HG03066 (cell line): ENCODE results near the gene SLC41A3.
"Not testable (repeated sequence)": the region's sequence is repeated elsewhere in the genome, so short reads cannot be mapped to it uniquely, and the experiment has no call there.

Experiments used
- ATAC-seq: cut with Tn5 transposase; IDR thresholded peaks from one replicate; pipeline ENCODE4 v1.9.1; 2021; ENCODE audit warnings: low read depth; ENCODE audit not compliant: unreplicated experiment

The SLC41A3 gene

DNA sequence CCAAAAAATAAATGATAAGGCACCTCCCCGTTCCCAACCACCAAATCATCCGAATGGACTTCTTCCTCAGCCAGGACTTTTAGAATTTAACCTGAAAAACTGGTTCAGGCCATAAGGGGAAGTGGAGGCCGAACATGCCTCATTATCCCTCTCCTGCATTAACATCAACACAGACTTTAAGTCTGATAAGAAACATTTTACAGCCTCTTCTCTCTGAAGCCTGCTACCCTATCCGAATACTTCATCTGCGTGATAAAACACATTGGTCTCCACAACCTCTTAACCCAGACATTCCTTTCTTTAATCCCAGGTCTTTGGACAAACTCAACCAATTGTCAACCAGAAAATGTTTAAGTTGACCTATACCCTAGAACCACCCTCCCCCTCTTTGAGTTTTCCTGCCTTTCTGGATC, 850 bp upstream of the SLC41A3 start:
- ATAC-seq: no peak

DNA sequence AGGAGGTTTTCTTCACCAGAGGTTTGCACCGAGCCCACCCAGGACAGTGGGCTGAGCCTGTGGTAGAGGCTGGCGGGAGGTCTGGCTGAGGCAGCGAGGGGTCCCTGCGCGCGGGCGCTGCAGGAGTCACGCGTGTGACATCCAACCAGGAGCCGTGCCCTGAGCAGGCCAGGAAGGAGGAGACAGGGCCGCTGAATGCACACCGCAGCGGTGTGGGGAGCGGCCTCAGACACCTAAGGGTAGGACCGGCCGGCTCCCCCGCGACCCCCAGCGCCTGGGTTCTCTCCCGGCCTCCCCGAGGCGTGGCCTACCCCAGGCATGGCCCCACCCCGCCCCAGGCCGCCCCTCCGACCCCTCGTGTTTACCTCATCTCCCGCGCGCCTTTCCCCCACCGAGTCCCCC, 412 bp downstream of the SLC41A3 start:
- peak; percentile 39 for ATAC-seq

DNA sequence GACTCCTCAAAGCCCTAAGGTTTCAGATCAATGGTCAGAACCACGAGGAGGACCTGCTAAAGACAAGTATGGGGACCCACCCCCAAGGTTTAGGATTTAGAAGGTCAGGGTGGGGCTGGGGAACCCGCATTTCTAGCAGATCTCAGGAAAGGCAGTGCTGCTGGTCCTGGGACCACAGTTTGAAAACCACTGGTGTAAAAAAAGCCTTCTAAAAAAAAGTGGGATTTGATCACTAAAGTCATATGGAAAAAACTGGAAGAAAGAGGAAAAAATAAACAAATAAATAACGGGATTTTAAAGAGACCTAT, 832 bp downstream of the SLC41A3 start:
- ATAC-seq: no peak

DNA sequence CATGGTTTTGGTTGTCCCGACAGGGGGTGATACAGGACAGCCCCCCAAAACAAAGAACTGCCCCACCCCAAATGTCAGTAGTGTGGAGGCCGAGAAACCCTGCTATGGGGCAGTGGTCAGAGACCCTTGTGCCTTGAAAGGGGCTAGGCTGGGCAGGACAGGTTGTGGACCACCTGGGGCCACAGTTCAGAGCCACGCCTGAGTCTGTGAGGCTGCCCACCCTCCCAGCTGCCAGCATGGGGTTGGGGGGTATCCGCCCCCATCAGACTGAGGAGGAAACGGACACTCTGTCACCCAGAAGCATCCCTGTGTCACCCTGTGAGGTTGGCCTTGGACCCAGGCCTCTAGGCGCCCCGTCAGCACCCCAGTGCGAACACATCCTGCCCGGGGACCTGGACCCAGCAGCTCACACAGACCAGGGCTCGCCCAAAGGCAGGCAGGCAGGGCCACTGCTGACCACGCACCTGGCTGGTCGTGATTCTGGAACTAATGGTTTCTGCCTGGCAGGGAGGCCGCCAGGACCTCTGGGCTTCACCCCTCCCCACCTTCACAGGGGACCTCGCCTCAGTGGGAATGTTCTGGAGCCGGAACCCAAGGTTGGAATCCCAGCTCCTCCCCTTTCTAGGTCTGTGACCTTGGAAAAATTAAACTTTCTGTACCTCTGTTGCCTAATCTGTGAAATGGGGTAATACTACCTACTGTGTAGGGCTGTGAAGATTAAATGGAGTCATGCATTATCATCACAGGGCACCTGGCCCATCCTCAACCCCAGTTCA, 1.4 kb downstream of the SLC41A3 start:
- ATAC-seq: no peak

DNA sequence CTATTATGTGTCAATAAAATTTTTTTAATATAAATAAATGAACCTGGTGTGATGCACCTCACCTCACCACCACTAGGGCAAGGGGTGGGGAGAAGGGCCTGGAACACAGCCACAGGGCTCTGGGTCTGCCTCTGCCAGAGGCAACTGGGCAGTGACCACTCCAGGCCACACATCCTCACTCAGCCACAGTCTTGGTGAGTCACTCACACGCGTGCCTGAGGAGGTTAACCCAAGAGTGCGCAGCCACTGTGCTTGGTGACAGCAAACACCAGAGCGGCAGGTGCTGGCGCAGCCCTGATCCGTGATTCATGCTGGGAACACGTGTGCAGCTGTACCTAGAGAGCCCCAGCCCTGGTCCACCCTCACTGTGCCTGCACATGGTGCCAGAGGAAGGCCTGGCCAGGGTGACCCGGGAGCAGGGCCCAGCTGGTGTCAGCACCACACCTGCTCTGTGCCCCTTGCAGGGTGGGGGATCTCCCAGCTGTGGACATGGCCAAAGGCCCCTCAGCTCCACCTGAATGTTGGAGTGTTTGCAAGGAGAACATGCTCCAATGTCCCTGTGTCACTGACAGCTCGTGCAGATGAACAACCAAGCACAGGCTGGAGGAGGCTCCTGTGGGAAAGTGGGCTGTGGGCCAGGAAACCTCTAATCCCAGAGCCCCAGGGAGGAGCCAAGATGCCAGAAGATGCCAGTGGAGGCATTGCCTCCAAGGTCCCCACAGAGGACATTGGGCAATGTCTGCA, 2.1 kb downstream of the SLC41A3 start:
- no peak for ATAC-seq

DNA sequence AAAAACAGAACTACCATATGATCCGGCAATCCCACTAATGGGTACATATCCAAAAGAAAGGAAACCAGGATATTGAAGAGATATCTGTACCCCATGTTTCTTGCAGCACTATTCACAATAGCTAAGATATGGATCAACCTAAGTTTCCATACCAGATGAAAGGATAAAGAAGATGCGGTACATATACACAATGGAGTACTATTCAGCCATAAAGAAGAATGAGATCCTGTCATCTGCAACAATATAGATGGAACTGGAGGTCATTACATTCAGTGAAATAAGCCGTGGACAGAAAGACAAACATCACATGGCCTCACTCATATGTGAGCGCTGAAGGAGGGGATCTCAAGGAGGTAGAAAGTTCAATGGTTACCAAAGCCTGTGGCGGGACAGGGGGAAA, 3.0 kb downstream of the SLC41A3 start:
- ATAC-seq: no peak

DNA sequence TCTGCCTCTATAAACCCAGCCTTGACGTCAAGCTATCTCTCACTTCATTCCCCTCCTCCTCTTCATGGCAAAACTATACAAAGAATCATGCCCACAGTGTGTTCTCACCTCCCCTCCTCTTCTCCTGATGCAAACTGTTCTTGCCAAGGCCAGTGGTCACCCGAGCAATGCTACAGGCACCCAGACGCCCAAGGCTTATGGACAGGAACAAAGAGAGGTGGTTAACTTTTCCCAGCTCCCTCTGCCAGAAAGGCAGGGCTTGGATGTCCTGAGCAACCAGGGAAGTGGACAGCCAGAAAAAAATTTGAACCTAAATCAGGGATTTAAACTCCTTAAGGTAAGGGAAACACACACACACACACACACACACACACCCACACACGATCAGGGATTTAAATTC, 5.1 kb downstream of the SLC41A3 start:
- no peak for ATAC-seq

DNA sequence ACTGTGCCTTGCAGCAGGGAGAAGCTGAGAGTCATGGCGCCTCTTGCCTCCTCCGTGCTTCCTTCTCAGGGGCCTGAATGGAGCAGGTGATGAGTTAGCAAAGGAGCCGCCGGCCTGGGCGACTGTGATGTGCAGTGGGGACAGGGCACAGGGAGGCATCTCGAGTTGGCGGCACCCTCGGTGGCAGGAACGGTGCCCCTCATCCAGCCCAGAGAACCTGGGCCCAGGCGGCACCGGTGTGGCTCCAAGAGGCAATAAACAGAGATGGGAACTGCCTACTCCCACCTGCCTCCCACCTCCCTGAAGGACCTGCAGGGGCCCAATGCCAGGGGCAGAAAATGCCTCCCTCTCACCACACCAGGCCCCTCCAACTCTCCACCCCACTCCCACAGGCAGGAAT, 6.2 kb downstream of the SLC41A3 start:
- no peak for ATAC-seq

DNA sequence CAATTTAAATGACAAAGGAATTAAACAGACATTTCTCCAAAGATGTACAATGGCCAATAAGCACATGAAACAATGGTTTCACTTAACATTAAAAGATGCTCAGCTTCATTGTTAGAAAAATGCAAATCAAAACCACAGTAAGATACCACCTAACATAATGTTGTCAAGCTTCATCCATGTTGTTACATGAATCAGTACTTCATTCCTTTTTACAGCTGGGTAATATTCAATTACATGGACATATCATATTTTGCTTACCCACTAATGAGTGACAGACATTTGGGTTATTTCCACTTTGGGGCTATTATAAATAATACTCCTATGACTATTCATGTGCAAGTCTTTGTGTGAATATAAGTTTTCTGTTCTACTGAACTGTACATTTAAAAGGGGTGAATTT, 7.8 kb downstream of the SLC41A3 start:
- ATAC-seq: no peak

DNA sequence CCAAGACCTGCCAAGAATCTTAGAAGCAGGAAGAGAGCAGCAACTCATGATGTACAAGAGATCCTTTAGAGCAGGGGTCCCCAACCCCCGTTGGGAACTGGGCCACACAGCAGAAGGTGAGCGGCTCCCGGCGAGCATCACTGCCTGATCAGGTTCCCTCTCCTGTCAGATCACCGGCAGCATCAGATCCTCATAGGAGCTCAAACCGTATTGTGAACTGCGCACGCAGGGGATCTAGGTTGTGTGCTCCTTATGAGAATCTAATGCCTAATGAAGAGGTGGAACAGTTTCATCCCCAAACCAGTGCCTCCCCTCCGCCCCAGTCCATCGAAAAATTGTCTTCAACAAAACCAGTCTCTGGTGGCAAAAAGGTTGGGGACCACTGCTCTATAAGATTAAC, 13.8 kb downstream of the SLC41A3 start:
- no peak for ATAC-seq

DNA sequence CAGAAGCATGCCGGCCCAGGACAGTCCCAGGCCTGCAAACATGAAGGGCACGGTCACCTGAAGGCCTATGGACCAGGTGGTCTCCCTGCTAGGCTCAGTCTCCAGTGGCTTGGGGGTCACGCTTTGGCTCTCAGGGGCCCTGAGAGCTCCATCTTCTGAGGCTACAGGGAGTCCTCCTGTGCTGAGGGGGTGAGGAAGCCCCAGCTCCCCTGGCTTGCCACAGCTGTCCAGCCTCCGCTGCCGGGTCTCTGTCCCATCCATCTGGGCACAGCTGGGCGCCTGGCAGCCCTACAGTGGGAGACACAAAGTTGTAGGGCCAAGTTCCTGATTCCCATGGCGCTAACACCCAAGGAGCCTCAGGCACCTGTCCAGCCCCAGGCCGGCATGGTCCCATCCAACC, 16.0 kb downstream of the SLC41A3 start:
- ATAC-seq: no peak

DNA sequence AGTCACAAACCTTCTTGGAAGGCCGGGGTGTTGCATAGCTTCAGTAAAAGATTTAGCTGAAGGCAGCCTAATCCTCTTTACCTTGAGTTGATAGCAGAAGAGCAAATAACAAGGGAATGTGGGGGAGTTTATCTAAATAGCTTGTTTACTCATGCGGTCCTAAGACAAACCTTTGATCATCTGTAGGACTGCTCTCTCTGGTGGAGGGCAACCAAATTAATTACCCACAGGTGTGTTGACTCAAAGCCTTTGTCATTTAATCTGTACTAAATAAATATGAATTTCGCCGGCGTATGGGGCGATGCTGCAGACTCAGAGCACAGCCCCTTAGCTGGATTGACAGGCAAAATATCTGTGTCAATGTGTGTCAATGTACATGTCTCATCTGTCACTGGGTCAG, 17.2 kb downstream of the SLC41A3 start:
- ATAC-seq: not testable (repeated sequence)

DNA sequence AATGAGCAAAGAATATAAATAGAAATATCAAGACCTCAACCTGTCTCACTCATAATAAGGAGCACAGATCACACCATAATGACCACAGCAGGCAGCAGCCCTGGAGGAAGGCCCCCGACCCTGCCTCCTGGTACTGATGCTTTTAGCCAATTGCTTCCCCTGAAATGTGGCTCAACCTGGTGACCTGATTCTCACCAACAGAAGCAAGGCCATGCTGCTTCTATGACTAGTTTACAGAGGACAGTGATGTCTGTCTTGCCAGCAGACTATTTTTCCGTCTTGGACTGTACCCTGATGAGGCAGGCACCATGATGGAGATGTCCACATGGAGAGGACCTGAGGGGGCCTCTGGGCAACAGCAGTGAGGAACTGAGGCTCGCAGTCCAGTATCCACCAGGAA, 18.0 kb downstream of the SLC41A3 start:
- ATAC-seq: no peak

DNA sequence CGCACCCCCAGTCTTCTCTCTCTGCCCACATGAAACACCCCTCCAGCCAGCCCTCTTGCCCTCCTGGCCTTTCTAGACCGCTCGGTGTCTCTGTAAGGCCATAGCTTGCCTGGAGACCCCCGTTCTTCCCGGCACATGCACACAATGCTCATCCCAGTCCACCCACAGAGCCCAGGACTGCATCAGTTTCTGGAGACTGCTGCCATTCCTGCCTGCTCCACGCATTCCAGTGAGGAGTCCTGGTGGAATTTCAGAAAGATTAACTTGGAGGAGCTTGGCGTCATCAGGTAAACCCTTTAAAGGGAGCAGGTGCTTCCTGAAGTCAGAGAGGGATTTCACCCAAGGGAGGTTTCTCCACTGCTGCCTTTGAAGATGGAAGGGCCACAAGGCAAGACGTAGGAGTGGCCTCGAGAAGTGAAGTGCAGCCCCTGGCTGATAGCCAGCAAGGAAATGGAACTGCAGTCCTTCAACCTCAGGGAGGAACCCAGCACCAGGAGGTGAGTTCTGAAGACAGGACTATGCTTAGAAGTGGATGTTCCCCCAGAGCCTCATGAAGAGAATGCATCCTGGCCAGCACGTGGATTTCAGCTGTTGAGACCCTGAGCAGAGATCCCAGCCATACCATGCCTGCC, 19.2 kb downstream of the SLC41A3 start:
- ATAC-seq: no peak

DNA sequence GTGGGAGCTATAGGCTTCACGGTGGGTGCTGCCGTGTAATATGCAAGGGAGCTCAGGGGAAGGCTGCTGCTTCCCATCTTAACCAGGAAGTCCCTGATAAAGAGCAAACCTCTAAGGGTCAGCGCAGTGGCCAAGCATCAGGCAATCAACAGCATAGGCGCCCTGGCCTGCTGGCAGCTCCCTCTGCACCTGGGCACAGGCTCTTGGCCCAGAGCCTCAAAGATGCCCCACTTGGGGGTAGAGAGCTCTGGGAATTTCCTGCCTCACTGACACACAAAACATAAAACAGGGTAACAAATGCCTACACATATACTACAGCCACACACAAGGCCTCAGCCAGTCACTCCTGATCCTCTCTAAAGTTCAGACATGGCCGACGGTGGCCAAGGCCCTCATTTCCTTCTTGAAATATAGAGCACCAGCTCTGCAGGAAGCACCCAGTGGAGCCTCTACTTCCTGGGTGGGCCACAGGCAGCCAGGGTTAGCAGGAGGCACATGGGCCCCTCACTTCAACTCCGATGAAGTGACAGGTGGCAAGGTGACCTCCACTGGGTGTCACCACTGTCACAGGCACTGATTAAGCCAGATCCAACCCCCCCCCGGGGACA, 20.5 kb downstream of the SLC41A3 start:
- no peak for ATAC-seq

DNA sequence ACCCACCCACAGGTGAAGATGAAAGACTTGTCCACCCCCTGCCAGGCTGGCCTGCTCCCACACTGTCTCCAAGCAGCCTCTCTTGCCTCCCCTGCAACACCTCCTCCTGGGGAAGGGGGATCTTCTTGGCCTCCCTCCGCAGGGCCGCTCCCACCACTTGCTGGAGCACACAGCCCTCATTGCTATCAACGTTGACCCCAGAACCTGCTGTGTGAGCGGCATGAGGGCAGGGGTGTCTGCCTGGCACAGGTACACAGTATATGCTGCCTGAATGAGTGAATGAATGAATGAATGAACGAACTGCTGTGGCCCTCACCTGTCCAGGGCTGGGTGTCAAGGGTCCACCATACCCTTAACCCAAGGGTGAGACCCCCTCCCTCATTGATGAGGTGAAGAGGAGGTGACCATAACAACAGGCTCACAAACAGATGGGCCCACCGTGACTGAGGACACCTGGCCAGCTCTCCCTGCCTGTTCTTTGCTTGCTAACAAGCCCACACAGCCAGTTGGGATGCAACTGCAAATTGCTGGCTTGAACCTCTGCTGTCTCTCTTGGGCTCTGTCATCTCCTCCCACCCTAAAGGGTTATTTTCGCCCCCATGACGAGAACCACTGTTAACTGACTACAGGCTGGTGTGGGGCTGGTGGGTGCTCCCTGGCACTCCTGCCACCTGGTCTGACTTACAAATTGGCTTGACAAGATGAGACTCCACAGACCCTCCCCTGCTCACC, 22.5 kb downstream of the SLC41A3 start:
- ATAC-seq: no peak

DNA sequence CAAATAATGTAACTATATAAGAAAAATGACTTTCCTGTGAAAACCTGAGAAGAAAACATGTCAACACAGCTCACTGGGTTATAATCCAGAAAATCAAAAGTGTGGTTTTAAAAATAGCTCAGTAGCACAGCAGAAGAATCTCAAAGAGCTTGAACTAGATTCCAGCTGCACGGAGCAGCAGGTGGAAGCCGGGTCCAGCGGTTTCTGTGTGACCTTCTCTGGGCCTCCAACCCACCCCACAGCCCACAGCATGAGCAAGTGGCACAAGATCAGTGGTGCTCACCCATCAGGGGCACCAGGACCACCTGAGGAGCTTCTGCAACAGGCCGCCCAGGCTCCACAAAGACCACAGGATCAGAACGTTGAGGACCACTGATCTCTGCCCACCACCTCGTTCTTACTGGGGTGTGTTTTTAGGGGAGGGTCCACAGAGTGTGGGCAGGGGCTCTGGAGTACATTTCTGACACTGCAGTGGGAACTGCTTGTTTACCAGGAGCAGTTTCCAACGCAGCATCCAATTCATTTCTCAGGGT, 23.2 kb downstream of the SLC41A3 start:
- no peak for ATAC-seq

DNA sequence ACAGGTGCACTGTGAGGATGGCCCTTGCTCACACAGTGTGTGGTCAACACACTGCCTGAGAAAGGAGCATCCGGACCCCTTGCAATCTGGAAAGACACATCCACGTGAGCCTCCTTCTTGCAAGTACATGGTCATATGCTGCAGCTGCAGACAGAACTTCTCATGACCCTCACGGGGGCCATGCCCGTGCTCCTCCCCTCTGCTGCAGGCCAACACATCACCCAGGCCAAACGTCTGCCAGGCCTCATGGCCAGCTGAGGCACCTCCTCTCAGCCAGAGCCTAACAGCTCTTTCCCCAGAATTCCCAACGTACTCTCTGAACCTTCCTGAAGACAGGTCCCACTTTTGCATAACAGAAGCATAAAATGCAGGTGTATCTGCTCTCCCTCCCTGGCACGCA, 25.3 kb downstream of the SLC41A3 start:
- ATAC-seq: no peak

DNA sequence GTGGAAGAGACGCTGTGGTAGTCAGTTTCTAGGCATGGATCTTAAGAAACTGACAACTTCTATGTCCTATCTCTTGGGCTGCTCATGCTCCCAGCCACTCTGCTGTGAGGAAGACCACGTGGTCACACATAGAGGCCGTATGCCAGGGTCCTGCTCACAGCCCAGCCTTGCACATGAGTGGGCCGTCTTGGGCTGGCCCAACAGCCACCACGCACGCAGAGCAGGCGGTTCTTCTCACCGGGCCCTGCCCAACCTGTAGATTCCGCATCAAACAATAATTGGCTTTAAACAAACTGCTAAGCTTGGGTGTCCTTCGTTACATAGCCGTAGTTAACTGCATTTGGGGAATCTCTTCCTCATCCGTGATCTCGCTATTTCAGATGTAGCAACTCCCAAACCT, 26.0 kb downstream of the SLC41A3 start:
- ATAC-seq: no peak

DNA sequence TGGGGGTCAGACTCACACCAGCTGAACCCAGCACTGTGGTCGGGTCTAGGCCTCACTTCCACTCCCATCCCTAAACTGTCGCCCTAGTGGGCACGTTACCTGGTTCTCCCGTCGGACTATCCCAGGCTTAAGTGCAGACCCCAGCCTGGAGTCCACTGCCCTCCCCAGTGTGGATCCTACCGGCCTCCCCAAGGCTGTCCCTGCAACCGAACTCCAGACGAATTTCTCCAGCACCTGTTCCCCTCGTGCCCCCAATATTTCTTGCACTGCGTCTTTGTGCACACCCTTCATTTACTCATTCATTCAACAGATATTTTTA, 26.5 kb downstream of the SLC41A3 start:
- no peak for ATAC-seq
